Ovary (tissue), 3 donors: ENCODE results near the gene MAGEA9B.

Experiments used
- POLR2A ChIP-seq: fragments of 450-650 bp; IDR thresholded peaks from one replicate; pipeline ENCODE4 v1.6.1; 2017; ENCODE audit warnings: antibody characterized with exemption, mild to moderate bottlenecking, moderate library complexity
- TF ChIP-seq, protein P1 (sequence below), 3 donors: fragments of 450-650 bp in 2 of 3; fragments of 200-600 bp in 1 of 3; IDR thresholded peaks; one replicate each; pipeline versions ENCODE4 v1.5.1 to v1.8.0; 2016 to 2022; ENCODE audit warnings: antibody characterized with exemption in 3 of 3, mild to moderate bottlenecking in 1 of 3
- donor health status: DM: no; HTN: no; CAD: no.

GRCh38 chrX:149541521-149542047 is 45.7 kb downstream of the MAGEA9B start:
- TF ChIP-seq, protein P1, sequence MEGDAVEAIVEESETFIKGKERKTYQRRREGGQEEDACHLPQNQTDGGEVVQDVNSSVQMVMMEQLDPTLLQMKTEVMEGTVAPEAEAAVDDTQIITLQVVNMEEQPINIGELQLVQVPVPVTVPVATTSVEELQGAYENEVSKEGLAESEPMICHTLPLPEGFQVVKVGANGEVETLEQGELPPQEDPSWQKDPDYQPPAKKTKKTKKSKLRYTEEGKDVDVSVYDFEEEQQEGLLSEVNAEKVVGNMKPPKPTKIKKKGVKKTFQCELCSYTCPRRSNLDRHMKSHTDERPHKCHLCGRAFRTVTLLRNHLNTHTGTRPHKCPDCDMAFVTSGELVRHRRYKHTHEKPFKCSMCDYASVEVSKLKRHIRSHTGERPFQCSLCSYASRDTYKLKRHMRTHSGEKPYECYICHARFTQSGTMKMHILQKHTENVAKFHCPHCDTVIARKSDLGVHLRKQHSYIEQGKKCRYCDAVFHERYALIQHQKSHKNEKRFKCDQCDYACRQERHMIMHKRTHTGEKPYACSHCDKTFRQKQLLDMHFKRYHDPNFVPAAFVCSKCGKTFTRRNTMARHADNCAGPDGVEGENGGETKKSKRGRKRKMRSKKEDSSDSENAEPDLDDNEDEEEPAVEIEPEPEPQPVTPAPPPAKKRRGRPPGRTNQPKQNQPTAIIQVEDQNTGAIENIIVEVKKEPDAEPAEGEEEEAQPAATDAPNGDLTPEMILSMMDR (IDR thresholded peaks at IDR 0.05) = no peak
- TF ChIP-seq POLR2A = no peak
